ENCODE measurements around the gene GATAD2A. TPM values are rescaled to one million over a fixed set of nuclear protein-coding genes. Genes with fewer than 3 reads are reported as not detected.

GATAD2A gene
- total and polyA plus RNA-seq, 10 of the 15 experiments (the other 5 are each of a cell fraction or from before 2014, with no cell fraction given) = 2.6 to 173 (median 32.0) TPM

GRCh38 chr19:19464339-19465098 is 59.0 kb downstream of the GATAD2A start (continued):
- TF ChIP-seq NKRF (conservative IDR thresholded peaks at IDR 0.05) (no peak), RFX5 (IDR thresholded peaks at IDR 0.05; ENCODE audit: low read depth, low read length) (no peak), RBBP5 (conservative IDR thresholded peaks at IDR 0.05) (no peak), HDAC2 (IDR thresholded peaks at IDR 0.05) (no peak), MEF2B (IDR thresholded peaks at IDR 0.05; ENCODE audit: partially characterized antibody, poor library complexity, severe bottlenecking) (no peak), SMAD1 (IDR thresholded peaks at IDR 0.05; ENCODE audit: low read depth, partially characterized antibody) (no peak), CHD4 (IDR thresholded peaks at IDR 0.05) (no peak), CHD1 (IDR thresholded peaks at IDR 0.05; ENCODE audit: low read depth, low read length) (no peak), MLLT1 (IDR thresholded peaks at IDR 0.05) (no peak), IRF4 (IDR thresholded peaks at IDR 0.05; ENCODE audit: low read depth, low read length) (no peak), KDM1A (IDR thresholded peaks at IDR 0.05; ENCODE audit: borderline replicate concordance) (no peak)

Data from GM12878 (cell line).